ENCODE results near the gene HEATR3. TPM values are rescaled to one million over a fixed set of nuclear protein-coding genes. Genes with fewer than 3 reads are reported as not detected.

Gene HEATR3
- total and polyA plus RNA-seq, 2 of the 13 experiments (the other 11 are each of a cell fraction or from before 2014, with no cell fraction given), result 22.4 to 52.4 TPM

DNA sequence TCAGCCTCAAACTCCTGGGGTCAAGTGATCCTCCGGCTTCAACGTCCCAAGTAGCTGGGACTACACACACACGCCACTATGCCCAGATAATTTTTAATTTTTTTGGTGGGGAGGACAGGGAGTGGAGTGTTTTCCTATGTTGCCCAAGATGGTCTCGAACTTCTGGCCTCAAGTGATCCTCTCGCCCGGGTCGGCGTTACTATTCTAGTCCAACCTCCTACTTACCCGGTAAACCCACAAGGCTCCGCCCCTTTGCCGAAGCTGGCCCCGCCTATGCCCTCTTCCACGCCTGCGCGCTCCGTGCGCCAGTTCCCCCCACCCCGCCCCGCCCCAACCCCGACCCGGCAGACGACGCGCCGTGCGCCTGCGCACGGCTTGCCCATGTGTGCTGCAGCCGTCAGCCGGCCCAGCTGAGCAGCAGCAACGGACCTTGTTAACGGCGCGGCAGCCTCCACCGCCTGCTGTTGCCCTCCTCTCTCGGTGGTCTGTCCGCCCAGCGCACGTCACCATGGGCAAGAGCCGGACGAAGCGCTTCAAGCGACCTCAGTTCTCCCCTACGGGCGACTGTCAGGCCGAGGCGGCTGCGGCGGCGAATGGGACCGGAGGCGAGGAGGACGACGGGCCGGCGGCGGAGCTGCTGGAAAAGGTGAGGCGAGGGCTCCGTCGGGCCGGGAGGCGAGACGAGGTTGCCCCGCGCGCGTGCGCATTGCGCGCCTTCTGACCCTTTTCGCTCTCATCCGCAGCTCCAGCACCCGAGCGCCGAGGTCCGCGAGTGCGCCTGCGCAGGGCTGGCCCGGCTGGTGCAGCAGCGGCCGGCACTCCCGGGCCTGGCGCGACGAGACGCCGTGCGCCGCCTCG, at the start of gene HEATR3 (continued):
- TF ChIP-seq ZNF207 (IDR thresholded peaks at IDR 0.05; ENCODE audit: borderline replicate concordance) (no peak), SRF (IDR thresholded peaks at IDR 0.05; ENCODE audit: low read depth, low read length) (no peak), ZNF570 (CRISPR knock-in tag; IDR thresholded peaks at IDR 0.05; ENCODE audit: borderline replicate concordance) (no peak), RNF2 (conservative IDR thresholded peaks at IDR 0.05; ENCODE audit: low read depth) (peak; percentile 72), ZKSCAN1 (IDR thresholded peaks at IDR 0.05; ENCODE audit: low read length) (no peak), ZNF777 (CRISPR knock-in tag; IDR thresholded peaks at IDR 0.05) (peak; percentile 98), BORCS8-MEF2B (CRISPR knock-in tag; IDR thresholded peaks at IDR 0.05) (no peak; the same call in 1 of the 2 replicates), HOXA3 (CRISPR knock-in tag; IDR thresholded peaks at IDR 0.05) (peak; percentile 31), RFX1 (IDR thresholded peaks at IDR 0.05) (no peak), GABPB1 (CRISPR knock-in tag; IDR thresholded peaks at IDR 0.05) (peak; percentile 75; the same call in 1 of the 2 replicates), FOXK1 (CRISPR knock-in tag; IDR thresholded peaks at IDR 0.05; ENCODE audit: borderline replicate concordance, low read depth) (no peak; the same call in 1 of the 2 replicates), ZNF746 (CRISPR knock-in tag; IDR thresholded peaks at IDR 0.05) (peak; percentile 67; the same call in 1 of the 2 replicates), SAFB2 (CRISPR knock-in tag; IDR thresholded peaks at IDR 0.05; ENCODE audit: borderline replicate concordance, low read depth) (peak; percentile 90; the same call in 1 of the 2 replicates), RFX5 (IDR thresholded peaks at IDR 0.05; ENCODE audit: low read depth, low read length) (0 out of 2 replicates have a peak, but pooled peaks have one; percentile 8), ZNF546 (CRISPR knock-in tag; conservative IDR thresholded peaks at IDR 0.05) (peak; percentile 95), ZNF652 (CRISPR knock-in tag; IDR thresholded peaks at IDR 0.05; ENCODE audit: borderline replicate concordance, low read depth) (no peak)
- TF ChIP-seq, protein P1, sequence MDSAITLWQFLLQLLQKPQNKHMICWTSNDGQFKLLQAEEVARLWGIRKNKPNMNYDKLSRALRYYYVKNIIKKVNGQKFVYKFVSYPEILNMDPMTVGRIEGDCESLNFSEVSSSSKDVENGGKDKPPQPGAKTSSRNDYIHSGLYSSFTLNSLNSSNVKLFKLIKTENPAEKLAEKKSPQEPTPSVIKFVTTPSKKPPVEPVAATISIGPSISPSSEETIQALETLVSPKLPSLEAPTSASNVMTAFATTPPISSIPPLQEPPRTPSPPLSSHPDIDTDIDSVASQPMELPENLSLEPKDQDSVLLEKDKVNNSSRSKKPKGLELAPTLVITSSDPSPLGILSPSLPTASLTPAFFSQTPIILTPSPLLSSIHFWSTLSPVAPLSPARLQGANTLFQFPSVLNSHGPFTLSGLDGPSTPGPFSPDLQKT (CRISPR knock-in tag; IDR thresholded peaks at IDR 0.05; ENCODE audit: borderline replicate concordance), result no peak
- TF ChIP-seq, protein P2, sequence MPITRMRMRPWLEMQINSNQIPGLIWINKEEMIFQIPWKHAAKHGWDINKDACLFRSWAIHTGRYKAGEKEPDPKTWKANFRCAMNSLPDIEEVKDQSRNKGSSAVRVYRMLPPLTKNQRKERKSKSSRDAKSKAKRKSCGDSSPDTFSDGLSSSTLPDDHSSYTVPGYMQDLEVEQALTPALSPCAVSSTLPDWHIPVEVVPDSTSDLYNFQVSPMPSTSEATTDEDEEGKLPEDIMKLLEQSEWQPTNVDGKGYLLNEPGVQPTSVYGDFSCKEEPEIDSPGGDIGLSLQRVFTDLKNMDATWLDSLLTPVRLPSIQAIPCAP (CRISPR knock-in tag; IDR thresholded peaks at IDR 0.05; ENCODE audit: low read depth), result no peak
- TF ChIP-seq, protein P3, sequence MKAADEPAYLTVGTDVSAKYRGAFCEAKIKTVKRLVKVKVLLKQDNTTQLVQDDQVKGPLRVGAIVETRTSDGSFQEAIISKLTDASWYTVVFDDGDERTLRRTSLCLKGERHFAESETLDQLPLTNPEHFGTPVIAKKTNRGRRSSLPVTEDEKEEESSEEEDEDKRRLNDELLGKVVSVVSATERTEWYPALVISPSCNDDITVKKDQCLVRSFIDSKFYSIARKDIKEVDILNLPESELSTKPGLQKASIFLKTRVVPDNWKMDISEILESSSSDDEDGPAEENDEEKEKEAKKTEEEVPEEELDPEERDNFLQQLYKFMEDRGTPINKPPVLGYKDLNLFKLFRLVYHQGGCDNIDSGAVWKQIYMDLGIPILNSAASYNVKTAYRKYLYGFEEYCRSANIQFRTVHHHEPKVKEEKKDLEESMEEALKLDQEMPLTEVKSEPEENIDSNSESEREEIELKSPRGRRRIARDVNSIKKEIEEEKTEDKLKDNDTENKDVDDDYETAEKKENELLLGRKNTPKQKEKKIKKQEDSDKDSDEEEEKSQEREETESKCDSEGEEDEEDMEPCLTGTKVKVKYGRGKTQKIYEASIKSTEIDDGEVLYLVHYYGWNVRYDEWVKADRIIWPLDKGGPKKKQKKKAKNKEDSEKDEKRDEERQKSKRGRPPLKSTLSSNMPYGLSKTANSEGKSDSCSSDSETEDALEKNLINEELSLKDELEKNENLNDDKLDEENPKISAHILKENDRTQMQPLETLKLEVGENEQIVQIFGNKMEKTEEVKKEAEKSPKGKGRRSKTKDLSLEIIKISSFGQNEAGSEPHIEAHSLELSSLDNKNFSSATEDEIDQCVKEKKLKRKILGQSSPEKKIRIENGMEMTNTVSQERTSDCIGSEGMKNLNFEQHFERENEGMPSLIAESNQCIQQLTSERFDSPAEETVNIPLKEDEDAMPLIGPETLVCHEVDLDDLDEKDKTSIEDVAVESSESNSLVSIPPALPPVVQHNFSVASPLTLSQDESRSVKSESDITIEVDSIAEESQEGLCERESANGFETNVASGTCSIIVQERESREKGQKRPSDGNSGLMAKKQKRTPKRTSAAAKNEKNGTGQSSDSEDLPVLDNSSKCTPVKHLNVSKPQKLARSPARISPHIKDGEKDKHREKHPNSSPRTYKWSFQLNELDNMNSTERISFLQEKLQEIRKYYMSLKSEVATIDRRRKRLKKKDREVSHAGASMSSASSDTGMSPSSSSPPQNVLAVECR (CRISPR knock-in tag; IDR thresholded peaks at IDR 0.05; ENCODE audit: borderline replicate concordance), result peak; percentile 98
- TF ChIP-seq, protein P4, sequence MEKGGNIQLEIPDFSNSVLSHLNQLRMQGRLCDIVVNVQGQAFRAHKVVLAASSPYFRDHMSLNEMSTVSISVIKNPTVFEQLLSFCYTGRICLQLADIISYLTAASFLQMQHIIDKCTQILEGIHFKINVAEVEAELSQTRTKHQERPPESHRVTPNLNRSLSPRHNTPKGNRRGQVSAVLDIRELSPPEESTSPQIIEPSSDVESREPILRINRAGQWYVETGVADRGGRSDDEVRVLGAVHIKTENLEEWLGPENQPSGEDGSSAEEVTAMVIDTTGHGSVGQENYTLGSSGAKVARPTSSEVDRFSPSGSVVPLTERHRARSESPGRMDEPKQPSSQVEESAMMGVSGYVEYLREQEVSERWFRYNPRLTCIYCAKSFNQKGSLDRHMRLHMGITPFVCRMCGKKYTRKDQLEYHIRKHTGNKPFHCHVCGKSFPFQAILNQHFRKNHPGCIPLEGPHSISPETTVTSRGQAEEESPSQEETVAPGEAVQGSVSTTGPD (CRISPR knock-in tag; IDR thresholded peaks at IDR 0.05), result no peak
- TF ChIP-seq, protein P5, sequence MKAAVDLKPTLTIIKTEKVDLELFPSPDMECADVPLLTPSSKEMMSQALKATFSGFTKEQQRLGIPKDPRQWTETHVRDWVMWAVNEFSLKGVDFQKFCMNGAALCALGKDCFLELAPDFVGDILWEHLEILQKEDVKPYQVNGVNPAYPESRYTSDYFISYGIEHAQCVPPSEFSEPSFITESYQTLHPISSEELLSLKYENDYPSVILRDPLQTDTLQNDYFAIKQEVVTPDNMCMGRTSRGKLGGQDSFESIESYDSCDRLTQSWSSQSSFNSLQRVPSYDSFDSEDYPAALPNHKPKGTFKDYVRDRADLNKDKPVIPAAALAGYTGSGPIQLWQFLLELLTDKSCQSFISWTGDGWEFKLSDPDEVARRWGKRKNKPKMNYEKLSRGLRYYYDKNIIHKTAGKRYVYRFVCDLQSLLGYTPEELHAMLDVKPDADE (CRISPR knock-in tag; IDR thresholded peaks at IDR 0.05), result no peak

Data from HepG2 (cell line).